Central memory CD8-positive, alpha-beta T cell (primary cell): Measurements from ENCODE around the gene TSC2.

Source experiments
- ATAC-seq: fragments of 150-1000 bp; cut with Tn5 transposase; replicated peaks from 2 replicates; pipeline ENCODE4 v1.10.0; 2022; ENCODE audit warnings: mild to moderate bottlenecking, moderate FRiP score, moderate number of reproducible peaks; ENCODE audit not compliant: poor library complexity, severe bottlenecking; ENCODE audit errors: extremely low read depth
- DNase-seq, 2 donors: peaks; one replicate each; pipeline ENCODE4 v3.0.0; 2021; ENCODE audit warnings: low spot score in 2 of 2
- H3K27ac Mint-ChIP-seq: one replicate; pipeline ENCODE4 v1.8.0; 2022; ENCODE audit warnings: low read depth, mild to moderate bottlenecking, moderate library complexity, mixed read lengths
- H3K27me3 Mint-ChIP-seq: one replicate; pipeline ENCODE4 v1.8.0; 2022; ENCODE audit warnings: mixed read lengths
- H3K36me3 Mint-ChIP-seq: one replicate; pipeline ENCODE4 v1.8.0; 2022; ENCODE audit warnings: mild to moderate bottlenecking, moderate library complexity, mixed read lengths; ENCODE audit not compliant: insufficient read depth
- H3K4me1 Mint-ChIP-seq: one replicate; pipeline ENCODE4 v1.8.0; 2022; ENCODE audit warnings: mixed read lengths
- H3K4me3 Mint-ChIP-seq: one replicate; pipeline ENCODE4 v1.8.0; 2022; ENCODE audit warnings: mild to moderate bottlenecking, moderate library complexity, mixed read lengths
- H3K9me3 Mint-ChIP-seq: one replicate; pipeline ENCODE4 v1.8.0; 2022; ENCODE audit warnings: mixed read lengths

The TSC2 gene

GRCh38 chr16:2037647-2038381 is 10.0 kb upstream of the TSC2 start:
- Mint-ChIP-seq H3K36me3 (no peaks in the 10 kb centered on the region), H3K27ac (no peak overlapping the region), H3K27me3 (no peaks in the 10 kb centered on the region), H3K4me1 (no peaks in the 10 kb centered on the region), H3K9me3 (no peaks in the 10 kb centered on the region), H3K4me3 (no peak overlapping the region)
- ATAC-seq = no peak
- no peak for DNase-seq

GRCh38 chr16:2038382-2039231 is 9.2 kb upstream of the TSC2 start:
- H3K4me3 Mint-ChIP-seq = no peak overlapping the region
- H3K36me3 Mint-ChIP-seq = no peaks in the 10 kb centered on the region
- H3K27ac Mint-ChIP-seq = no peak overlapping the region
- ATAC-seq (no peak), DNase-seq (no peak)
- no peaks in the 10 kb centered on the region for H3K27me3 Mint-ChIP-seq
- H3K9me3 Mint-ChIP-seq = no peaks in the 10 kb centered on the region
- H3K4me1 Mint-ChIP-seq = no peaks in the 10 kb centered on the region

DNA sequence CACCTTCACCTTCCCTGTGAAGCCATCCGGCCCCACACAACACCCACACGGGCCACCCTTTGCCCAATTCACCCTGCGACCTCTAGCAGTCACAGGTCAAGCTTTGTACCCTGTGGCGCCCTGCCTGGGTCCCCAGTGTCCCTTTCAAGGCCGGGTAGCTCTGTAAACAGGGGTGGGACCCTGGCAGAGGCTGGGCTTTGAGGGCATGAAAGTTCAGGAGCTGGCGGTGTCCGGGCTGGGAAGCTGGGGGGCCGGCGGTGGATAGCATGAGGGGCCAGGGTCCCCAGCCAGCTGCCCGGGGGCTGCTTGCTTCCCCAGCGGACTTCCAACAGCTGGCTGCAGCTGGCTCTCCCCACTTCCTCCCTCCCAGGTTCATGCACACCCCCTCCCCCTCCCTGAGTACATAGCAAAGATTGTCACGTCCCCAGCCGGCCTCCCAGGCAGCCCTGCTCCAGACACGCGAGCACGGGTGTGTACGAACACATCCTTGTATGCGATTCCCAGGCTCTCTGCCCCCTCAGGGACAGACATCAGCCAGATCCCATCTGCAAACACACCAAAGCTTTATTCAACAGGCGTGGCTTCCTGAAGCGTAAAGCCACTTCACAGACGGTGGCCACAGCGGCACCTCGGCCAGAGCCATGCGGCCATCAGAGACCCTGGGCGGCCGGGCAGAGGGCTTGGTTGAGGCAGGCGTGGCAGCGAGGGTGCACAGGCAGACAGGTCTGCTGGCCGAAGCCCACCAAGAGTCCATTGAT is 8.3 kb upstream of the TSC2 start:
- ATAC-seq = no peak
- Mint-ChIP-seq H3K9me3 (no peaks in the 10 kb centered on the region), H3K4me1 (no peaks in the 10 kb centered on the region), H3K36me3 (no peaks in the 10 kb centered on the region), H3K27ac (no peak overlapping the region), H3K27me3 (no peaks in the 10 kb centered on the region), H3K4me3 (no peak overlapping the region)
- no peak for DNase-seq

DNA sequence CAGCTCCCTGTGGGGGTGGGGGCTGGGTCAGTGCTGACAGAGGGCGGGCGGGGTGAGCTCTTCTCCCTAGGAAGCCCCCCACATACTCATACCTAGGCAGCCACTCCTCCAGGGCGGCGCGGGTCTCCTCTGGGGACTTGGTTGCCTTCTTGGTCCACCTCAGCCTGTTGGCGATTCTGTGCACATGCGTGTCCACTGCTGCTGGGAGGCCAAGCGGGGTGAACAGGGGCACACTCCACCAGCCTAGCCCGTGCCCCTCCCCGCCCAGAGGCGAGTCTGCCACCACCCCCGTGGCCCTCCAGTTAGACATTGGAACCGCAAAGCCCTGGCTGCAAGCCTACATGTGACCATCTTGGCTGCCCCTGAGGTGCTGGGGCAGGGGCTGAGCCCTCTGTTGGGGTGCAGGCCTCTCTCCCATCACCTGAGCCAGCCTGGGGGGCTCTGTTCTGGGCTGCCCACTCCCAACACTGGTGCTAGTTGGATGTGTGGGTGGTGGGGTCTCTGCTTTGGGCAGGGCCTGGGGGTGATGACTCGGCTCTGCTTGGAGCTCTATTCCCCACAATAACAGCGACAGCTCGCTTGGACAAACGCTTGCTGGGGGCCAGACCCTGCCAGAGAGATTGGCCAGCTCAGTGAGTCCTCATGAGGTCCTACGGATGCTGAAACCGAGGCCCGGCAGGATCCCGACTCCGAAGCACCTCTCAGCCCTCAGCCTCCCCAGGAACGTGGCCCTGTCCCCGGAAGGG is 7.6 kb upstream of the TSC2 start:
- H3K27me3 Mint-ChIP-seq = no peaks in the 10 kb centered on the region
- H3K4me1 Mint-ChIP-seq = no peaks in the 10 kb centered on the region
- no peaks in the 10 kb centered on the region for H3K36me3 Mint-ChIP-seq
- no peaks in the 10 kb centered on the region for H3K9me3 Mint-ChIP-seq
- no peak overlapping the region for H3K4me3 Mint-ChIP-seq
- H3K27ac Mint-ChIP-seq = no peak overlapping the region
- no peak for ATAC-seq
- no peak for DNase-seq

GRCh38 chr16:2040787-2041522 is 6.8 kb upstream of the TSC2 start:
- H3K36me3 Mint-ChIP-seq = no peaks in the 10 kb centered on the region
- H3K4me1 Mint-ChIP-seq = no peaks in the 10 kb centered on the region
- no peak overlapping the region for H3K4me3 Mint-ChIP-seq
- H3K27ac Mint-ChIP-seq = no peak overlapping the region
- H3K9me3 Mint-ChIP-seq = no peaks in the 10 kb centered on the region
- ATAC-seq (no peak), DNase-seq (no peak)
- H3K27me3 Mint-ChIP-seq = no peaks in the 10 kb centered on the region

- Mint-ChIP-seq H3K4me3 (no peak overlapping the region), H3K36me3 (no peaks in the 10 kb centered on the region), H3K27me3 (no peaks in the 10 kb centered on the region), H3K27ac (no peak overlapping the region), H3K4me1 (peaks cover 13% of the 10 kb centered on the region), H3K9me3 (no peaks in the 10 kb centered on the region)
- no peak for DNase-seq
- no peak for ATAC-seq
Measured at GRCh38 chr16:2042171-2042985, 5.4 kb upstream of the TSC2 start.

GRCh38 chr16:2042986-2043666 is 4.7 kb upstream of the TSC2 start:
- Mint-ChIP-seq H3K36me3 (peaks cover 3% of the 10 kb centered on the region), H3K27ac (no peak overlapping the region), H3K27me3 (no peaks in the 10 kb centered on the region), H3K4me1 (peaks cover 15% of the 10 kb centered on the region), H3K4me3 (no peak overlapping the region), H3K9me3 (no peaks in the 10 kb centered on the region)
- DNase-seq = no peak
- ATAC-seq = no peak

DNA sequence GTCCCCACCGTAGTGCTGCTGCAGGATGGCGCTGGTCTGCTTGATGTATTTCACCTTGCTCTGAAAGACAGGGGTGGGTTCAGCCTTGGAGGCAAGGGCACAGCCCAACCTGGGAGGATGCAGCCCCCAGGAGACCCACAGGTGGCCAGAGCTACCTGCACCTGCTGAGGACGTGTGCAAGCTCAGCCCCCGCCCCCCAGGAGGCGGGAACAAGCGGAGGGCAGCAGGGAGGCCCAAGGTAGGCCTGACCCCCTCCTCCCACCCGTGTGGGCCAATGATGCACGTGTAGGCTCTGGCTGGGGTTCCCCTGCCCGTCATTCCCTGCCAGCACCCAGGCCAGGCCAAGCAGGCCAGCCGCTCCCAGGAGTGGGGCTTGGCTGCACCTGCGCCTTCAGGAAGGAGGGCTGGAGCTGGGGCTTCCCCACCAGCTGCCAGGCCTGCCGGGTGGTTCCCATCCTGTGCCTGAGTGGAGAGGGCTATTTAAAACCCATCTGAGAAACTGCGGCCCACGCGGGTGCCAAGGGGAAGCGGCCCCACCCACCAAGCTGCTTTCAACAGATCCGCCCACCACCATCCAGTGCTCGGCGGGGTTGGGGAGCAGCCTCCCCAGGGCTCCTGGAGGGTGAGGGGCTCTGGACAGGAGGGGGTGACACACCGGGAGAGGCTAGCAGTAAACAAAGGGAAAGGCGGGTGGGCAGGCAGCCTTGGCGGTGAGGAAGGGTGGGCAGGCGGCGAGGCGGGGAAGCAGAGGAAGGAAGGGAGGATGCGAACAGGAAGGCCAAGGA is 3.9 kb upstream of the TSC2 start:
- no peaks in the 10 kb centered on the region for H3K9me3 Mint-ChIP-seq
- H3K4me1 Mint-ChIP-seq = peaks cover 22% of the 10 kb centered on the region
- no peak overlapping the region for H3K27ac Mint-ChIP-seq
- ATAC-seq = no peak
- H3K27me3 Mint-ChIP-seq = no peaks in the 10 kb centered on the region
- H3K4me3 Mint-ChIP-seq = no peak overlapping the region
- H3K36me3 Mint-ChIP-seq = peaks cover 3% of the 10 kb centered on the region
- no peak for DNase-seq

GRCh38 chr16:2044541-2044940 is 3.2 kb upstream of the TSC2 start:
- H3K9me3 Mint-ChIP-seq = no peaks in the 10 kb centered on the region
- no peak overlapping the region for H3K4me3 Mint-ChIP-seq
- H3K4me1 Mint-ChIP-seq = peaks cover 22% of the 10 kb centered on the region
- no peak for ATAC-seq
- no peaks in the 10 kb centered on the region for H3K27me3 Mint-ChIP-seq
- DNase-seq = no peak
- H3K36me3 Mint-ChIP-seq = peaks cover 5% of the 10 kb centered on the region
- no peak overlapping the region for H3K27ac Mint-ChIP-seq
